GM18870 (cell line): ENCODE data around the gene MYH15.

ENCODE experiments used
- ATAC-seq: cut with Tn5 transposase; IDR thresholded peaks from one replicate; pipeline ENCODE4 v1.9.1; 2021; ENCODE audit warnings: moderate library complexity; ENCODE audit not compliant: unreplicated experiment

MYH15 gene

DNA sequence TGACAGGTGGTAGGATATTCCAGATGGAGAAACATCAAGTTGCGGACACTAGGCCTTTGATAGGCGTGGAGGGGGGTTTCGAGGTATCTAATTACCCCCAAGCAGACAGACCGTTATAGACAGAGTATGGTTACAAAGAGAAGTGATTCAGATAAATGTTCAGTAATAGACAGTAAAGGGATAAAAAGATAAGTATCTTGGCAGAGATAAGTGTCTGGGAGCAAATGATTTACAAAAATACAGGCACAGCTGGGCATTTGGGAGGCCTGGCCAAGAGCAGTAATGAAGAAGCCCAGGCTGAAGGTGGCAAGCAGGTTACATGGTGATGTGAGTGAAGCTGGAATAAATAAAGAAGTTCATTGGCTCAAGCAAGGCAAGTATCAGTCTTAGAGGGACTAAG lies 659 bp upstream of the MYH15 start:
- ATAC-seq, result no peak

DNA sequence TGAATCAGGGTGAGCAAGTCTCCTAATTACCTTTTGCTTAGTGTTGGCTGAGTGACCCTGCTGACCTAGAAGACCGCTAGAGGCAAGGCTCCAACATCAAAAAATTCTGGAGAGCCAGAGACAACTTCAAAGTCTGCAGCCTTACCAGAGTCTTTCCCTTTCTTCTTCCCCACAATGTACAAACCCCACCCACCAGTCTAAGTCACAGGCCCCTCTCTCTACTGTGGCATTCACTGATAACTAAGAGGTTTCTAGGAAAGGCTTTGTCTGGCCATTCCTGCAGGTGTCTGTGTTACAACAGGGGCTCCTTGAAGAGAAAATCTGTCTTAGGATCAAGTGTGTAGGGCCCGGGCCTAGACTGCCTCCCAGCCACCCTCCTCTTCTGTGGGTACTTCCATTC lies 525 bp downstream of the MYH15 start:
- ATAC-seq, result no peak

DNA sequence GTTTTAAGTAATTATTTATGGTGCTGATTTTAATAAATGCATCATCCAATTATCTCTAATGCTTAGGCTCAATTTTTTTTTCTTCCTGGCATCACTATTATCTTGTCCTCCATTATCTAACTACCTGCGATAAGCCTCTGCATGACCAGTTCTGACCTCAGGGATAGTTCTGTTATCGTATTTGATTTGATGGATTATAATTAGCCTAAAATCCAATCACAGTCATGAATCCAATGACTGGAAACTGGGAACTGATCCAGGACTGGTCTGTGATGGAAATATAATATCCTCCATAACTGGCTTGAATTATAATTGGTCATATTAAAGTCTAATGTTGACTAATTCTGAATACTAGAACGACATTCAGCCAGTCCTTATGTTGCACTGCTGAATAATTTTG lies 1.1 kb downstream of the MYH15 start:
- ATAC-seq, result no peak

DNA sequence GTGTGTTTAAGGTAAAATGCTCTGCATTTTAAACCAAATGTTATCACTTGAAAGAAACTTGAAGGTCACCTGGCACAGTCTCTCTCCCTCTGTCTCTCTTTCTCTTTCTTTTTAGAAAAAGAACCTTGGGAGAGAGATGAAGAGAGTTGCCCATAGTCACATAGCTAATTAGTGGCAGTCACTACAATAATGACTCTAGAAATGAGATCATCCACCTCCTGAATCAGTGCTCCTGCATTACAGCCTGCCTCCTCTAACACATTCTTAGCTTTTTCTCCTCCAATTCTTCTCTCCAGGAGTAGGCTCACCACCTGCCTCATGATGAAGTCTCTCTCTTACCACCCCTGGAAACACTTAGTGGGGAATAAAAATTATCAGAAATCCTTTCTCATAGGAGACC lies 2.5 kb downstream of the MYH15 start:
- peak; percentile 50 for ATAC-seq

DNA sequence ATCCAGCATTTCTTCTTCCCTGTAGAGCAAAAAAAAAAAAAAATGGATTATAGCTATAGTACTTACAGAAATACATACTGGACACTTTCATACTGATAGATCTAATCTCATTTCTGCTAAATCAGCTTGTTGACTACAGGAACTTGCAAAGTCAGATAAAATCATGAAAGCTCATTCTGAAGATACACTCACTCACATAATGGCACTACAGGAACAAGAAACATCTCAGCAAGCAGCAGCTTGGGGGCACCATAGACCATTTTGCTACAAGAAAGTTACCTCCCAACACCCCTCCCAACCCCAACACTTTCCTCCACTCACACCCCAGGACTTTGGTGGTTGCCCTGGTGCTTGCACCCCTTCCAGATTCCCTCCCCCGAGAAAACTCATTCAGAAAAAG lies 4.6 kb downstream of the MYH15 start:
- ATAC-seq, result no peak

DNA sequence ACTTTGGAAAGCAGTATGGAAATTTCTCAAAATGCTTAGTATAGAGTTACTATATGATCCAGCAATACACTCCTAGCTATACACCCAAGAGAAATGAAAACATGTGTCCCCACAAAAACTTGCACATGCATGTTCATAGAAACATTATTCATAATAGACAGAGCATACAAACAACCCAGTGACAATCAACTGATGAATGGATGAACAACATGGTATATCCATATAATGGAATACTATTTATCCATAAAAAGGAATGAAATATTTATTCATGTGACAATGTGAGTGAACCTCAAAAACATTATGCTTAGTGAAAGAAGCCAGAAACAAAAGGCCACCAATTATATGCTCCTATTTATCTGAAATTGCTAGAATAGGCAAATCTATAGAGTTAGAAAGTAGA lies 6.7 kb downstream of the MYH15 start:
- no peak for ATAC-seq

DNA sequence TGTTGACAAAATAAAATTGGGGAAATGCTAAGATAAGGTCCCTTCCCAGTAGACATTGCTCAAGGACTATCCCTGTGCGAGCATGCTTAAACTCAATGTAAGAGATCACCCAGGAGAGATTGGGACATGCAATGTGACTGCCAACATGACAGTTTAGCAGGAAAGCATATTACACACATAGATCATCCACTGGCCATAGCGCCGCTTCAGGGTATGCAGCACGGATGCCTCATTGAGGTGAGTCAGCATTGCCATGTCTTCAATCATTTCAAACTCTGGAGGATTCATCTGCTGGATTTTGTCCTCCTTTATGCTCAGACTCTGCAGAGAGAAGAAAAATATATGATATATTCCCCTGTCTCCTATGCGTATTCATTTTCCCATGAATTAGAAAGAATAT lies 8.9 kb downstream of the MYH15 start:
- ATAC-seq, result no peak

DNA sequence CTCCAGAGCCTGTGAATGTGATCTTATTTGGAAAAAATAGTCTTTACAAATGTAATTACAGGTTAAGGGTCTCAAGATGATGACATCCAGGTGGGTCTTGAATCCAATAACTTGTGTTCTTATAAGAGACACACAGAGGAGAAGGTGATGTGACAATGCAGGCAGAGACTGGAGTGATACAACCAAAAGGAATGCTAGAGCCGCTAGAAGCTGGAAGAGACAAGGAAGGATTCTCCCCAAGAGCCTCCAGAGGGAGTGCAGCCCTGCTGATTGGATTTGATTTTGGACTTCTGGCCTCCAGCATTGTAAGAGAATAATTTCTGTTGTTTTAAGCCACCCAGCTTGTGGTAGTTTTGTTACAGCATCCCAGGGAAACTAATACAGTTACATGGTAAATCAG lies 9.7 kb downstream of the MYH15 start:
- no peak for ATAC-seq

DNA sequence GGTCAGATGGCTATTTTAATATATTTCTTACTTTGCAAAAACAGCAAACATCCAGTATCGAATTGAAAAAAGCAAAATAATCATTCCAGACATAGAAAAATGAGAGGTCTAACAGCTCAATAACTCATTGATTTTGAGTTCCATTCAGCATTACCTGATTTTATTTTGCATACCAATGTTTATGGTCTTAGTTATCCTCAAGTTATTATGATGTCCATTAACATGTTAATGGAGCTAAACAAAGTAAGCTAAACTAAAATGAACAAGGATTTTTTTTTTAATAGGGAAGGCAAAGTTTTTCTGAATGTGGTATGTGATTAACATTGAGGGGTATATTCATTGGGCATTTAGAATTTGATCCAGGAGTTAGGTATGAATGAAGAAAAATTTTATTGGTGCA lies 13.1 kb downstream of the MYH15 start:
- no peak for ATAC-seq

DNA sequence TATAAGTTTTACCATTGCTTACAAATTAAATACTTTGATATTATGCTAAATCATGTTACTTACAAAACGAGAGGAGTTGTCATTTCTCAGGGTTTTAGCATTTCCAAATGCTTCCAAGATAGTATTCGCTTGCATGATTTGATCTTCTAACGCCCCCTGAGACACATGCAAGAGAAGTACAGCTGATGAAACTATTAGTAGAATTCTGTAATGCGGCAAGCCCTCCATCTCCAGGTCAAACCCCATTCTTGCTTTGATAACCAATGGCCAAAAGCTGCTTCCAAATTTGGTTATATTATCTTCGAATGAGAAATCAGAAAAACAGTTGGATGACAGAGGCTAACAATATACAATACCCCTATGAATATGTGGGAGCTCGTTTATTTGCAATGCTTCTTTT lies 14.7 kb downstream of the MYH15 start:
- ATAC-seq, result no peak

DNA sequence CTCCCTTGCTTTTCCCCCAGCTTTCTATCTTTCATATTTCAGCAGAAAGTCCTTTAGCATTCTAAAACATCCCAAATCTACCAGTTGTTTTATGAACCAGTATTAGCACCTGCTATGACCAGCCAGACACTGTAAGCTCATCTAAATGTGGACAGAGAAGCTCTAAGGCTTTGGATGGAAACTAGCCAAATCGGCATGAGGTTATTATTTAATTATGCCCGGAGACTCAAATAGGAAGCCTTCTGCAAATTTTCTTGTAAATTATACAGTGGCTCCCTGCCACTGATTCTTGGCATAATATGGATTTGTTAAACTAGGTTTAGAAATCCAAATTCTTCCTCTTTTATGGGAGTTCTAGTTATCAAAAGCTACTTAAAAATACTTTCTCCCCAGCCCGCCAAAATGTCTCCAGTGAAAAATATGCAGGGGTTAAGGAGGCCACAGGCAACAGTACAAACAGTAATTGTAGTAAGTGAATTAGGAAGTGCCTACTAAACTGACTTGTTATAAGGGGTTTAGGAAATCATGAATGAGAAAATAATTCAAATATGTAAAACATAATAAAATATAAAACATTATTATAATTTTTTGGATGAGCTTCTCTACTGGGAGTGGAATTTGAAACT lies 15.4 kb downstream of the MYH15 start:
- no peak for ATAC-seq

DNA sequence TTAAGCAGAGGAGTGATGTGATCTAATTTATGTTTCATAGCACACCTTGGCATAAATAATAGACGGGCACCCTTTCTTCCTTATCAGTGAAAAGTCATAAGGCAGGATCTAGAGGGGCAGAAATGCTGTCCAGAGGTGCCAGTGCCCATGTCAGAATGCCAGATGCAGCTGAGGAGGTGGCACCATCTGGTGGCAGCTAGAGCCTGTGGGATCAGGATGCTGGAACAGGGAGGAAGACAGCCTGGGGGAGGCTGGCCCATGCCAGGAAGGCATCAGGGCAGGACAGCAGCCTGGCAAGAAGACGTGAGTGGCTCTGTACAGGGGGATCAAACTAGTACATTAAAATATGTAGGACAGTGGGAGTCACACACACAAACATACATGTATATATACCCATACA lies 16.5 kb downstream of the MYH15 start:
- ATAC-seq, result no peak

DNA sequence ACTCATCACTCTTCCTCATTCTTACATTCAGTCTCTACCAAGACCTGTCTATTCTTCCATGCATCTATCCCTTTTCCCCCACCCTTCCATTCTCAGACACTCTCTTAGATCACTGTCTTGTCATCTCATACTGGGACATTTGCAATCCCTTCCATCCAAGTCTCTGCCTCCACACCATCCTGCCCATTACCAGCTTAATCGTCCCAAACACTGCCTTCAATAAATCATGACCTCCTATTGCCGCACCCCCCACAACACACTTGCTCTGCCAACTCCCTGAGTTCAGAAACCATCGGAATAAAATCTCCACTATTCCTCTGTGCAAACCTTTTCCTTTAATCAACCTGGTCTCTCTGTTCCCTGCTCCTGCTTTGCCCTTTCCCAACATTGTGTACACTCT lies 18.9 kb downstream of the MYH15 start:
- ATAC-seq, result no peak

DNA sequence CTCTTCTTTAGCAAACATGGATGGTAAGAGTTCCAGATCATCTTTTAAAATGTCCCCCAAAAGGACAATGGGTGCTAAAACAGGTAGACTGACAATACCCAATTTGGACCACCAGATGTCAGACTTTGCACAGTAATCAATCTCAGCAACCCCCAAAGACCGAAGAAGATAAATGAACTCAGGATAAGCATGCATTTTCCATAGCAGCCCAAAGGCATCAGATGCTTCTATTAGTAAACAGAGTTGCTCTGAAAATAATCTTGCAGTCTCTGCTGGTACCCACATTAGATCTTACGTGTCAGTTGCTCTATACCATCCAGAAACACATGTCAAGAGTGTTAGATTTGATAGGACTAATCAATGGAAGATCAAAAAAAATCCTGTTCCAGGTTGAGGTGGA lies 20.6 kb downstream of the MYH15 start:
- ATAC-seq, result peak; percentile 79

DNA sequence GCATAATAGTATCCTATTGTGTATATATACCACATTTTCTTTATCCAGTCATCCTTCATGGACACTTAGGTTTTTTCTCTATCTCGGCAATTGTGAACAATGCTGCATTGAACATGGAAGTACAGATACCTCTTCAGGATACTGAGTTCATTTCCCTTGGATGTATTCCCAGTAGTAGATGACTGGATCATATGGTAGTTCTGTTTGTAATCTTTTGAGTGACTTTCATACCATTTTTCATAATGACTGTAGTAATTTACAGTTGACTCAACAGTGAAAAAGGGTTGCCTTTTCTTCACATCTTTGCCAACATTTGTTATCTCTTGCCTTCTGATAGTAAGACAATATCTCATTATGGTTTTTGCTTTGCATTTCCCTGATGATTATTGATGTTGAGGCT lies 21.8 kb downstream of the MYH15 start:
- ATAC-seq, result no peak

DNA sequence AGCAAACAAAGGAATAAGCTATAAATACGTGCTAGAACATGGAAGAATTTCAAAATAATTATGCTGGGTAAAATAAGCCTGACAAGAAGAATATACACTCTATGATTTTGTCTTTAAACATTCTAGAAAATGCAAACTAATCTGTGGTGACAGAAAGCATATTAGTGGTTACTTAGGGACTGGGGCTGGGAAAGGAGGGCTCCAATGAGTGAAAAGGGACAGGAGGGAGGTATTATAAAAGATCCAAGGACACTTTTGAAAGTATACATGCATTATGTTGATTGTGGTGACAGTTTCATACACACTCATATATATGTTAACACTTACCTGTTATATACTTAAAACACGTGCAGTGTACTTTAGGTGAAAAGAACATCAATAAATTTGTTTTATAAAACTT lies 23.0 kb downstream of the MYH15 start:
- no peak for ATAC-seq

DNA sequence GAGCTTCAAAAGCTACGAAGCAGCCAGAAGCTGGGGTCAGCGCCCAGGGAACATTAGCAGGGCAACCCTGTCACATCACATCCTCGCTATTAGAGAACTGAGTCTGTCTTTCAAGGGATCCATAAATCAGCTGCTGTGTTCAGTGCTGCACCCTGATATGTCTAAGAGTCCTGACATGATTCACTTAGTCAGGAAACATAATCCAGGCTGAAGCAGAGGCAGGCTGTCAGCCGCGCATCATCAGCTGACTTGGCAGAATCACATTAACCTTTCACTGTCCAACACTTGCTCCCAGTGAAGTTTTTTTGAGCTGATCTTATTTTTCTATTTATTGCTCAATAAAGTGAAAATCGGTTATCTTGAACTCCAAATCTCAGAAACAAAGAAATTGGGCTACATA lies 23.5 kb downstream of the MYH15 start:
- ATAC-seq, result no peak

DNA sequence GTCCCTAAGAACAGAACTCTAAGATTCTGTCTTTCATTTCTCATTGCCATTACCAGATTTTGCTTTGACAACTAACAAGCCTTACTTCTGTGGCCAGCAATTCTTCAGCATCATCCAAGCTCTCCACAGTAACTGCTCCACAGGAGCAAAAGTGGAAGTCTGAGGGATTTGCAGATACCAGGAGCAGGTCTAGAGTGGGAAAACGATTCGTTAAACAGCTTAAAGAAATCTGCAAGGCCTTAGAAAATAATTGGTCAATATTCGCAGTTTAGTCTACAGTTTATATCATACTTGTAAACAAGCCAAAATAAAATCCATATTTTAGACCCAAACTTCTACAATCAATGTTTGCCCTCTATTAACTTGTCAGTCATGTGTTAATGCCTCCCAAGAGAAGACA lies 24.1 kb downstream of the MYH15 start:
- ATAC-seq, result no peak

DNA sequence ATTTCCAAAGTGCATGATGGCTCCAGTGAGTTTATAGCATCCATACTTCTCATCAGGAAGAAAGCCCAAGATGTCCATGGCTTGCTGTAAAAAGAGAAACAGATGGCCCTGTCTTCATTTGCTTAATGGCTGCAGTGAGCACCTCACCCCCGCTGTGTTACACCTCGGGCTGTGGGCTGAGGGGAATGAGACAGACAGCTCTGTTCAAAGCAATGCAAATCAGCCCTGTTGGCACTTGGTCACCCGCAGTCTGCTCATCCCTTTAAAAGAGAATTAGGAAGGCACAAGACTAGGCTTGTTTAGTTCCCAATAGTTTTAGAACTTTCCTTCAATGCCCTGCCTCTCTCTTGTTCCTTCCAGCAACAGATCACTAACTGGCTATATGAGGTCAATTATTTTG lies 25.2 kb downstream of the MYH15 start:
- no peak for ATAC-seq

DNA sequence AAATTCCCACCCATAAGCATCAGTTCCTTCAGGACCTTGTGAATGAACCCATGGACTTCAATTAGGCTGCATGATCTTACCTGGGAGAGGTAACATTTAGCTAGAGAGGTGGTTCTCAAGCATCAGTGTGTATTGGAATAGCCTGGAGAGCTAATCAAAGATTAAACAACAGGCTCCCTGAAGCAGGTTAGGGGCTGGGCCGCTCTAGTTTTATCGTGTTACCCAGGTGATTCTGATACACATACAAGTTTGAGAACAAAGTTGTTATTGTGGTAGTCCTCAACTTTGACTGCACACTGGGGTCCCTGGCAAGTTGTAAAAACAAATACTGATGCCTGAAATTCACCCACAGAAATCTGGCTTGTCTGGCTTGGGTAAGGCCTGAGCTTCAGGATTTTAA lies 31.2 kb downstream of the MYH15 start:
- ATAC-seq, result no peak

DNA sequence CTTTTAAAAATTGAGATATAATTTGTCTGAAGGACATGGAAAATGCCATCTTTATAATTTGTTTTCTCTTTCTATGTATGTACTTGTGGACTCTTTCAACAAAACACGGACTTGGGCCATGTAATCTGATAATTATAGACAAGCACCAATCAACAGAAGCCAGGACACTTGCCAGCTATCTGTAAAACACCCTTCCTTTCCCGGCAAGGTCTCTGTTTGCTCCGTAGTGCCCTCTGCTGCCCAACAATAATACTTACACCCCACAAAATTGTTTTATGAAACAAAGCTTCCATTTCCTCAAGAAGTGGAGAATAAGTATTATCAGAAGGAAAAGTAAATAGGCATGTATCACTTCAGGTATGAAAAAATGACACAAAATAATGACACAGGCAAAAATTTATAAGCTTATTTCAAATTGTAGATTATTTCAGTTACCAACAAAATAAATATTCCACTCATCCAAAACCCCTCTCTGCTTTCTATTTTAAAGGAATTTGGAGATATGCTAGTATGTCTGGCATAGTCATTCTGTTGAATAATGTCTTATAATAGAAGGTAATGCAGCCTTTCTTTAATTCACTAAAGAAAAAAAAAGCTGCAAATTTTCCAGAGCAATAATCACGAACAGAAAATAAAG lies 32.8 kb downstream of the MYH15 start:
- ATAC-seq, result peak; percentile 53

DNA sequence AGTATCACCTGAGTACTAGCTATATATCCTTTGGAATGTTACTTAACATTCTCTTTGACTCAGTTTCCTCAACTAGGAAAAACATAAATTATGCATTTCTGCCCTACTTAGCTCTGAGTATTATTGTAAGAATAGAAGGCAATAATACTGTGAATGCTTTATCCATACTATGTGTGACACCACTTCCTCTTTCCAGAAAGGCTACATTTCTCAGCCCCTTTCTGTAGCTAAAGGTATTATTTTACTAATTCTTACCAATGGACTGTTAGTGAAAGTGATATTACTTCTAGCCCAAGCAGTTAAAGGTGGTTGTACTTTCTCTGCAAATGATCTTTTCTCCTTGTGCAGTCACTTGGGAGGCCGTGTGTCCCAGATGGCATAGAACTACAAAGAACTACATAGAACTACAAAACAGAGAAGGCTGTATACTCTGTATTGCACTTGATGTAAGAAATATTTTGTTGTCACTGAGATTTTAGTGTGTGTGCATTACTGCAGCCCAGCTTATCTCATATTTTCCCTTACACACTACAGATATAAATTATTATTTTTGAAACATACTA lies 35.1 kb downstream of the MYH15 start:
- ATAC-seq, result no peak

DNA sequence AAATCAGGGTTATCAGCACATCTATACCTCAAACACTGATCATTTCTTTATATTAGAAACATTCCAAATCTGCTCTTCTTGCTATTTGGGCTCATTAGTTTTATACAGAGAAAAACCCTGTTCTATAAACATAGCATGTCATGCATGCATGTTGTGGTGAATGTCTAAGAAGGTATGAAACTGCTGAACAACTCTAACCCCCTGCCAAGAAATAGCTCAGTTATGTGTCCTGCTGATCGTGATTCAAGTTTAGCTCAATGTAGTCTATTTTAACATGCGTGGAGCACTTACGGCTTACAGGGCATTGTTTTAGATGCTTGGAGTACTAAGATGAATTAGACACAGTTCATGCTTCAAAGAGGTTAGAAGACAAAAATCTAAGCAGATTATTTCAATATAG lies 35.8 kb downstream of the MYH15 start:
- ATAC-seq, result no peak
